HEK293 (cell line): Measurements from ENCODE around the gene PIP5K1B.

Experiments
- CTCF ChIA-PET: fragments of 350-600 bp; formaldehyde crosslinking; extraction: SDS; loops from one replicate; lab custom pipeline; 2021; ENCODE audit warnings: antibody characterized with exemption; lab: Yijun Ruan, JAX
- POLR2A ChIA-PET: fragments of 300-600 bp; formaldehyde crosslinking; extraction: SDS; loops from one replicate; lab custom pipeline; 2020; ENCODE audit warnings: antibody characterized with exemption, inconsistent platforms; lab: Yijun Ruan, JAX
- H3K27ac ChIP-seq: fragments of 200-500 bp; sonication (Bioruptor generic); 2 replicates; pipeline ENCODE4 v1.5.1; 2014; ENCODE audit warnings: low read depth, low read length, control low read depth, inconsistent platforms; ENCODE audit errors: extremely low read depth
- H3K36me3 ChIP-seq, 2 experiments: fragments of 200-500 bp in 1 of 2; sonication (Bioruptor generic) in 1 of 2; 1 replicate in 1 of 2; 2 replicates in 1 of 2; pipeline ENCODE4 v1.5.1; 2014 to 2017; ENCODE audit warnings: inconsistent platforms in 2 of 2, low read length in 2 of 2; ENCODE audit not compliant: control insufficient read depth in 2 of 2, insufficient read depth in 1 of 2
- H3K4me1 ChIP-seq: fragments of 200-500 bp; sonication (Bioruptor generic); 2 replicates; pipeline ENCODE4 v1.5.1; 2014; ENCODE audit warnings: mild to moderate bottlenecking, low read length, inconsistent platforms; ENCODE audit not compliant: control insufficient read depth, insufficient read depth
- H3K4me3 ChIP-seq: 2 replicates; pipeline ENCODE4 v1.5.1; 2011; ENCODE audit warnings: low read depth, mild to moderate bottlenecking, control low read depth, low read length, moderate library complexity
- H3K9me3 ChIP-seq: fragments of 200-500 bp; sonication (Bioruptor generic); 2 replicates; pipeline ENCODE4 v1.5.1; 2014; ENCODE audit warnings: low read depth, low read length, inconsistent platforms; ENCODE audit not compliant: control insufficient read depth, insufficient read depth
- FEZF1 ChIP-seq: fragments of 450-650 bp; formaldehyde crosslinking; IDR thresholded peaks from 2 replicates; pipeline ENCODE4 v1.5.1; 2016; ENCODE audit warnings: missing biosample characterization, missing genetic modification characterization
- GLIS2 ChIP-seq: fragments of 450-650 bp; formaldehyde crosslinking; IDR thresholded peaks from 2 replicates; pipeline ENCODE4 v1.5.1; 2016; ENCODE audit warnings: missing biosample characterization, missing genetic modification characterization
- IKZF3 ChIP-seq: fragments of 450-650 bp; IDR thresholded peaks from 2 replicates; pipeline ENCODE4 v1.5.0; 2018; ENCODE audit warnings: missing biosample characterization, mild to moderate bottlenecking, missing genetic modification characterization, moderate library complexity
- KLF1 ChIP-seq: fragments of 450-650 bp; formaldehyde crosslinking; IDR thresholded peaks from 2 replicates; pipeline ENCODE4 v1.5.1; 2016; ENCODE audit warnings: missing biosample characterization, missing genetic modification characterization
- MYNN ChIP-seq: fragments of 450-650 bp; formaldehyde crosslinking; IDR thresholded peaks from 2 replicates; pipeline ENCODE4 v1.5.1; 2016; ENCODE audit warnings: missing biosample characterization, missing genetic modification characterization, borderline replicate concordance
- MZF1 ChIP-seq: fragments of 450-650 bp; formaldehyde crosslinking; IDR thresholded peaks from 2 replicates; pipeline ENCODE4 v1.5.1; 2017; ENCODE audit warnings: missing biosample characterization, missing genetic modification characterization, borderline replicate concordance
- SCRT2 ChIP-seq: fragments of 450-650 bp; formaldehyde crosslinking; IDR thresholded peaks from 2 replicates; pipeline ENCODE4 v1.5.1; 2016; ENCODE audit warnings: missing biosample characterization, missing genetic modification characterization
- ZBTB21 ChIP-seq: fragments of 450-650 bp; formaldehyde crosslinking; IDR thresholded peaks from 2 replicates; pipeline ENCODE4 v1.5.1; 2017; ENCODE audit warnings: missing biosample characterization, missing genetic modification characterization
- ZNF302 ChIP-seq: fragments of 450-650 bp; formaldehyde crosslinking; IDR thresholded peaks from 2 replicates; pipeline ENCODE4 v1.5.1; 2016; ENCODE audit warnings: missing biosample characterization, missing genetic modification characterization, low read depth
- ZNF416 ChIP-seq: fragments of 450-650 bp; formaldehyde crosslinking; IDR thresholded peaks from 2 replicates; pipeline ENCODE4 v1.5.1; 2016; ENCODE audit warnings: missing biosample characterization, missing genetic modification characterization
- ZNF555 ChIP-seq: fragments of 450-650 bp; formaldehyde crosslinking; conservative IDR thresholded peaks from 2 replicates; pipeline ENCODE4 v1.5.1; 2017; ENCODE audit warnings: missing biosample characterization, mild to moderate bottlenecking, missing genetic modification characterization, inconsistent platforms
- ZNF621 ChIP-seq: fragments of 450-650 bp; formaldehyde crosslinking; IDR thresholded peaks from 2 replicates; pipeline ENCODE4 v1.5.1; 2017; ENCODE audit warnings: missing biosample characterization, missing genetic modification characterization
- ZNF768 ChIP-seq: fragments of 450-650 bp; formaldehyde crosslinking; IDR thresholded peaks from 2 replicates; pipeline ENCODE4 v1.5.1; 2018; ENCODE audit warnings: missing biosample characterization, mild to moderate bottlenecking, missing genetic modification characterization
- ZNF776 ChIP-seq: fragments of 450-650 bp; formaldehyde crosslinking; IDR thresholded peaks from 2 replicates; pipeline ENCODE4 v1.5.0; 2017; ENCODE audit warnings: missing biosample characterization, missing genetic modification characterization, borderline replicate concordance
- TF ChIP-seq, protein P1 (sequence below): fragments of 450-650 bp; formaldehyde crosslinking; IDR thresholded peaks from 2 replicates; pipeline ENCODE4 v1.5.1; 2016; ENCODE audit warnings: missing biosample characterization, missing genetic modification characterization
- TF ChIP-seq, protein P2 (sequence below): fragments of 450-650 bp; formaldehyde crosslinking; IDR thresholded peaks from 2 replicates; pipeline ENCODE4 v1.5.1; 2016; ENCODE audit warnings: missing biosample characterization, missing genetic modification characterization
- TF ChIP-seq, protein P3 (sequence below): fragments of 450-650 bp; IDR thresholded peaks from 2 replicates; pipeline ENCODE4 v1.5.1; 2018; ENCODE audit warnings: missing biosample characterization, missing genetic modification characterization

The PIP5K1B gene

DNA sequence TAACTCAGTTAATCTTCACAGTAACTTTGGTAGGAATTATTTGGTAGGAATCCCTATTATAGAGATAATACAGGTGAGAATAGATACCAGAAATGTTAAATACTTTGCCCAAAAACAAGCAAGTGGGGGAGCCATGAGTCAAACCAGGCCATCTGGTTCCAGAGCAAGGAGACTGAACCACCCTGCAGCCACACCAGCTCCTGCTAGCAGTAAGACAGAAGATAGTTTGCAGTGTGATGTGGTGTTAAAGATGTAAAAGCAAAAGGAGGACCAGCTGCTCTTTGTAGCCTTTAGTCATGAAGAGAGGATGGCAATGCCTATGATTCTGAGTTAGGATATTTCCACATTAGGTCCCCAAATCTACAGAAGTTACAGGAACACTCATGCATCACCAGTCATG lies 207.5 kb downstream of the PIP5K1B start:
- ChIA-PET POLR2A (no interaction called here), CTCF (no interaction called here)
- TF ChIP-seq MZF1 (tag by site-specific recombination) (no peak), MYNN (tag by site-specific recombination) (no peak), ZNF302 (no peak)
- TF ChIP-seq, protein P1, sequence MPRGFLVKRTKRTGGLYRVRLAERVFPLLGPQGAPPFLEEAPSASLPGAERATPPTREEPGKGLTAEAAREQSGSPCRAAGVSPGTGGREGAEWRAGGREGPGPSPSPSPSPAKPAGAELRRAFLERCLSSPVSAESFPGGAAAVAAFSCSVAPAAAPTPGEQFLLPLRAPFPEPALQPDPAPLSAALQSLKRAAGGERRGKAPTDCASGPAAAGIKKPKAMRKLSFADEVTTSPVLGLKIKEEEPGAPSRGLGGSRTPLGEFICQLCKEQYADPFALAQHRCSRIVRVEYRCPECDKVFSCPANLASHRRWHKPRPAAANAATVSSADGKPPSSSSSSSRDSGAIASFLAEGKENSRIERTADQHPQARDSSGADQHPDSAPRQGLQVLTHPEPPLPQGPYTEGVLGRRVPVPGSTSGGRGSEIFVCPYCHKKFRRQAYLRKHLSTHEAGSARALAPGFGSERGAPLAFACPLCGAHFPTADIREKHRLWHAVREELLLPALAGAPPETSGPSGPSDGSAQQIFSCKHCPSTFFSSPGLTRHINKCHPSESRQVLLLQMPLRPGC (tag by site-specific recombination) = no peak
- no peak overlapping the region for H3K27ac ChIP-seq
- H3K36me3 ChIP-seq = no peaks in the 10 kb centered on the region
- no peak overlapping the region for H3K4me3 ChIP-seq
- no peaks in the 10 kb centered on the region for H3K9me3 ChIP-seq
- H3K4me1 ChIP-seq = no peaks in the 10 kb centered on the region

DNA sequence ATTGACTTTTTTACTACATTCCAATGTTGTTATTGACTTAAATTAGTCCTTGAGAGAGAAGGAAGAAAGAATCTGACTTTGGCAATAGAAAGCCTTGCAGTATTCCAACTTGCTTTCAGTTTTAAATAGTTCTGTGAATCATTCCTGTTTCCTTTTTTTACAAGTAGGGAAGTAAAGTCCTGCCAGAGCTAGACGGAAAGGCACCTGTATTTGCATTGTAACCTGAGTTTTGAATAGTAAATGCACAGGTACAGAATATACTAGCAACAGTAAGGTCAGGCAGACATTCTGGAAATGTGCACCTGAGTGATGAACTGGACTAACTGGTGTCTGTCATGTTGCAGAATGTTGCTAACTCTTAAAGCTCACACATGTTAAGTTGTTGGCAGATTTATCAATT lies 208.0 kb downstream of the PIP5K1B start:
- POLR2A ChIA-PET = no interaction called here
- Histone ChIP-seq H3K4me3 (no peak overlapping the region), H3K4me1 (no peaks in the 10 kb centered on the region), H3K27ac (no peak overlapping the region), H3K9me3 (no peaks in the 10 kb centered on the region), H3K36me3 (no peaks in the 10 kb centered on the region)
- TF ChIP-seq KLF1 (tag by site-specific recombination) (no peak), ZNF621 (tag by site-specific recombination) (no peak), ZNF555 (tag by site-specific recombination) (no peak), ZNF776 (no peak), ZNF768 (tag by site-specific recombination) (no peak), GLIS2 (tag by site-specific recombination) (no peak), ZNF416 (tag by site-specific recombination) (no peak), FEZF1 (tag by site-specific recombination) (no peak), ZBTB21 (tag by site-specific recombination) (no peak), IKZF3 (tag by site-specific recombination) (no peak)
- TF ChIP-seq, protein P2, sequence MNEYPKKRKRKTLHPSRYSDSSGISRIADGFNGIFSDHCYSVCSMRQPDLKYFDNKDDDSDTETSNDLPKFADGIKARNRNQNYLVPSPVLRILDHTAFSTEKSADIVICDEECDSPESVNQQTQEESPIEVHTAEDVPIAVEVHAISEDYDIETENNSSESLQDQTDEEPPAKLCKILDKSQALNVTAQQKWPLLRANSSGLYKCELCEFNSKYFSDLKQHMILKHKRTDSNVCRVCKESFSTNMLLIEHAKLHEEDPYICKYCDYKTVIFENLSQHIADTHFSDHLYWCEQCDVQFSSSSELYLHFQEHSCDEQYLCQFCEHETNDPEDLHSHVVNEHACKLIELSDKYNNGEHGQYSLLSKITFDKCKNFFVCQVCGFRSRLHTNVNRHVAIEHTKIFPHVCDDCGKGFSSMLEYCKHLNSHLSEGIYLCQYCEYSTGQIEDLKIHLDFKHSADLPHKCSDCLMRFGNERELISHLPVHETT (tag by site-specific recombination) = no peak
- TF ChIP-seq, protein P1 (tag by site-specific recombination) = no peak
- CTCF ChIA-PET = interaction anchor here (0.7 kb wide), 1 partner anchor 114 kb away, joined by 4 read pairs; no protein-coding TSS in a partner anchor

DNA sequence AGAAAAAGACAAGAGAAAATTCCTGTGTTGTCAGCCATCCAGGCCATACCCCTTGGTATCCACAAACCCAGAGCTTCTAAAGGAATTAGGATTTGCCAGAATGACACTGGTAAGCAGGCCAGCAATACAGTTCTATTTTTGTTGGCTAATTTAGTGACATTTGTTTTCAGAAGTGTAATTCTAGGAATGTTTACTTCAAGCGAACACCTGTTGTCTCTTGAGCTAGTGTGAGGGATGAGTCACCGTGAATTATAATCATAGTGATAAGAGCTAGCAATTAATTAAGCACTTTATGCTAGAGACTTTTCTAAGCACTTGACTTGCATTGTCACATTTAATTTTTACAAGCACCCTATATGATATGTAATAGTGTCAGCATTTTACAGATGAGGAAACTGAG lies 209.7 kb downstream of the PIP5K1B start:
- POLR2A ChIA-PET = no interaction called here
- Histone ChIP-seq H3K27ac (no peak overlapping the region), H3K4me1 (no peaks in the 10 kb centered on the region), H3K36me3 (no peaks in the 10 kb centered on the region), H3K9me3 (no peaks in the 10 kb centered on the region), H3K4me3 (no peak overlapping the region)
- CTCF ChIA-PET = no interaction called here
- TF ChIP-seq, protein P3, sequence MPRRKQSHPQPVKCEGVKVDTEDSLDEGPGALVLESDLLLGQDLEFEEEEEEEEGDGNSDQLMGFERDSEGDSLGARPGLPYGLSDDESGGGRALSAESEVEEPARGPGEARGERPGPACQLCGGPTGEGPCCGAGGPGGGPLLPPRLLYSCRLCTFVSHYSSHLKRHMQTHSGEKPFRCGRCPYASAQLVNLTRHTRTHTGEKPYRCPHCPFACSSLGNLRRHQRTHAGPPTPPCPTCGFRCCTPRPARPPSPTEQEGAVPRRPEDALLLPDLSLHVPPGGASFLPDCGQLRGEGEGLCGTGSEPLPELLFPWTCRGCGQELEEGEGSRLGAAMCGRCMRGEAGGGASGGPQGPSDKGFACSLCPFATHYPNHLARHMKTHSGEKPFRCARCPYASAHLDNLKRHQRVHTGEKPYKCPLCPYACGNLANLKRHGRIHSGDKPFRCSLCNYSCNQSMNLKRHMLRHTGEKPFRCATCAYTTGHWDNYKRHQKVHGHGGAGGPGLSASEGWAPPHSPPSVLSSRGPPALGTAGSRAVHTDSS = no peak
- peak; percentile 61 for TF ChIP-seq SCRT2 (tag by site-specific recombination)
